ENCODE measurements around the gene CLIC5.

GRCh38 chr6:45838451-45838850, 177.2 kb downstream of the CLIC5 start:
- no peak for TF ChIP-seq CTCF (conservative IDR thresholded peaks at IDR 0.05; ENCODE audit: low read length)
- TF ChIP-seq EZH2phosphoT487 (IDR thresholded peaks at IDR 0.05; ENCODE audit: borderline replicate concordance): no peak
